Ovary (tissue), 3 donors: ENCODE results near the gene SMURF1.

Experiments
- EP300 ChIP-seq: sonication (generic); formaldehyde crosslinking; IDR thresholded peaks from one replicate; pipeline ENCODE4 v1.6.1; 2017; ENCODE audit warnings: antibody characterized with exemption
- POLR2A ChIP-seq: fragments of 450-650 bp; IDR thresholded peaks from one replicate; pipeline ENCODE4 v1.6.1; 2017; ENCODE audit warnings: antibody characterized with exemption, mild to moderate bottlenecking, moderate library complexity
- TF ChIP-seq, protein P1 (sequence below), 3 donors: fragments of 450-650 bp in 2 of 3; fragments of 200-600 bp in 1 of 3; IDR thresholded peaks; one replicate each; pipeline versions ENCODE4 v1.5.1 to v1.8.0; 2016 to 2022; ENCODE audit warnings: antibody characterized with exemption in 3 of 3, mild to moderate bottlenecking in 1 of 3
- donor health status: DM: no; HTN: no; CAD: no.

DNA sequence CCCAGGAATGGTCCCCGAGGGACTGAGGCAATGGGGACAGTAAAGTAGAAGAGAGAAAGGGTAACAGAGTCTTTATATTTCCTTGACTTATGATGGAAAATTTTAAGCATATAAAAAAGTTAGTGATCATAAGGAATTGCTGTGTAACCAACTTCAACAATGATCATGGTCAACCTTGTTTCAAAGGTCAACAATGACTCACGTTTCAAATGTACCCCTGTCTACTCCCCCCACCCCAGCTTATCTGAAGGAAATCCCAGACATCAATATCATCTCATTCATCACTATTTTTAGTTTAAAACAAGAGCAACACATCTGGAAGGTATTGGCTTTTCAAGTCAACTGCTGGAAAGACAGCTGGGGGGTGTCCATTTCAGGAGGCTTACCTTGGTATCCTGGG, 92.9 kb downstream of the SMURF1 start:
- TF ChIP-seq POLR2A, result no peak
- TF ChIP-seq, protein P1, sequence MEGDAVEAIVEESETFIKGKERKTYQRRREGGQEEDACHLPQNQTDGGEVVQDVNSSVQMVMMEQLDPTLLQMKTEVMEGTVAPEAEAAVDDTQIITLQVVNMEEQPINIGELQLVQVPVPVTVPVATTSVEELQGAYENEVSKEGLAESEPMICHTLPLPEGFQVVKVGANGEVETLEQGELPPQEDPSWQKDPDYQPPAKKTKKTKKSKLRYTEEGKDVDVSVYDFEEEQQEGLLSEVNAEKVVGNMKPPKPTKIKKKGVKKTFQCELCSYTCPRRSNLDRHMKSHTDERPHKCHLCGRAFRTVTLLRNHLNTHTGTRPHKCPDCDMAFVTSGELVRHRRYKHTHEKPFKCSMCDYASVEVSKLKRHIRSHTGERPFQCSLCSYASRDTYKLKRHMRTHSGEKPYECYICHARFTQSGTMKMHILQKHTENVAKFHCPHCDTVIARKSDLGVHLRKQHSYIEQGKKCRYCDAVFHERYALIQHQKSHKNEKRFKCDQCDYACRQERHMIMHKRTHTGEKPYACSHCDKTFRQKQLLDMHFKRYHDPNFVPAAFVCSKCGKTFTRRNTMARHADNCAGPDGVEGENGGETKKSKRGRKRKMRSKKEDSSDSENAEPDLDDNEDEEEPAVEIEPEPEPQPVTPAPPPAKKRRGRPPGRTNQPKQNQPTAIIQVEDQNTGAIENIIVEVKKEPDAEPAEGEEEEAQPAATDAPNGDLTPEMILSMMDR (IDR thresholded peaks at IDR 0.05), result no peak
- TF ChIP-seq EP300, result no peak
